ENCODE results near the gene PLEKHO1. TPM values are rescaled to one million over a fixed set of nuclear protein-coding genes. Genes with fewer than 3 reads are reported as not detected.

The PLEKHO1 gene
- total RNA-seq, 4 donors from 2014 or later, result 294 to 426 (median 337) TPM

GRCh38 chr1:150110116-150110515 is 39.6 kb upstream of the PLEKHO1 start:
- Histone ChIP-seq H3K4me3 (no peak overlapping the region), H3K27ac (replicated peaks in 1 of 4) (peak overlapping the region; percentile 10 to 61 (median 51)), H3K9me3 (no peaks in the 10 kb centered on the region), H3K27me3 (no peaks in the 10 kb centered on the region), H3K36me3 (peaks cover 0 to 11% (median 5%) of the 10 kb centered on the region in 4 donors), H3K4me1 (peaks cover 0 to 21% (median 9%) of the 10 kb centered on the region in 4 donors)
- no peak for DNase-seq (ENCODE audit: extremely low spot score)
- 57% methylated on average over 2 of the region's 2 CpGs for WGBS
- TF ChIP-seq EP300 (IDR thresholded peaks at IDR 0.05) (no peak), POLR2AphosphoS5 (IDR thresholded peaks at IDR 0.05) (no peak), POLR2A (IDR thresholded peaks at IDR 0.05; ENCODE audit: low read depth) (no peak), CTCF (IDR thresholded peaks at IDR 0.05) (no peak)
- intact Hi-C loops (cut with DNase I), result no loop called here

GRCh38 chr1:150111670-150112069 is 38.0 kb upstream of the PLEKHO1 start:
- TF ChIP-seq POLR2A (IDR thresholded peaks at IDR 0.05; ENCODE audit: low read depth) (no peak), POLR2AphosphoS5 (IDR thresholded peaks at IDR 0.05) (no peak), CTCF (IDR thresholded peaks at IDR 0.05) (no peak), EP300 (IDR thresholded peaks at IDR 0.05) (no peak)
- H3K27me3 ChIP-seq, result no peaks in the 10 kb centered on the region
- H3K9me3 ChIP-seq, result no peaks in the 10 kb centered on the region
- no peak overlapping the region for H3K4me3 ChIP-seq
- intact Hi-C loops (cut with DNase I), result no loop called here
- H3K27ac ChIP-seq (replicated peaks in 1 of 4), result peak overlapping the region in 3 of 4 donors; percentile 48 to 61 (median 54)
- H3K36me3 ChIP-seq, result peaks cover 0 to 11% (median 5%) of the 10 kb centered on the region in 4 donors
- 45% methylated on average over 5 of the region's 5 CpGs for WGBS
- peaks cover 0 to 21% (median 9%) of the 10 kb centered on the region in 4 donors for H3K4me1 ChIP-seq
- DNase-seq (ENCODE audit: extremely low spot score), result no peak

GRCh38 chr1:150115121-150115520 is 34.6 kb upstream of the PLEKHO1 start:
- peaks cover 0 to 11% (median 5%) of the 10 kb centered on the region in 4 donors for H3K36me3 ChIP-seq
- no peaks in the 10 kb centered on the region for H3K27me3 ChIP-seq
- intact Hi-C loops (cut with DNase I), result no loop called here
- no peak overlapping the region for H3K4me3 ChIP-seq
- H3K4me1 ChIP-seq, result peaks cover 0 to 28% (median 9%) of the 10 kb centered on the region in 4 donors
- no peak for DNase-seq (ENCODE audit: extremely low spot score)
- TF ChIP-seq POLR2A (IDR thresholded peaks at IDR 0.05; ENCODE audit: low read depth) (no peak), CTCF (IDR thresholded peaks at IDR 0.05) (no peak), EP300 (IDR thresholded peaks at IDR 0.05) (no peak), POLR2AphosphoS5 (IDR thresholded peaks at IDR 0.05) (no peak)
- H3K27ac ChIP-seq (replicated peaks in 1 of 4), result no peak overlapping the region
- no peaks in the 10 kb centered on the region for H3K9me3 ChIP-seq
- 100% methylated on average over 1 of the region's 1 CpG for WGBS

GRCh38 chr1:150118716-150119115 is 31.0 kb upstream of the PLEKHO1 start:
- H3K27me3 ChIP-seq, result no peaks in the 10 kb centered on the region
- WGBS, result 86% methylated on average over 2 of the region's 2 CpGs
- TF ChIP-seq POLR2AphosphoS5 (IDR thresholded peaks at IDR 0.05) (no peak), EP300 (IDR thresholded peaks at IDR 0.05) (no peak), CTCF (IDR thresholded peaks at IDR 0.05) (no peak), POLR2A (IDR thresholded peaks at IDR 0.05; ENCODE audit: low read depth) (no peak)
- H3K27ac ChIP-seq (replicated peaks in 1 of 4), result no peak overlapping the region
- no peaks in the 10 kb centered on the region for H3K9me3 ChIP-seq
- peaks cover 0 to 17% (median 10%) of the 10 kb centered on the region in 4 donors for H3K36me3 ChIP-seq
- no peak for DNase-seq (ENCODE audit: extremely low spot score)
- H3K4me1 ChIP-seq, result peaks cover 0 to 7% (median 0%) of the 10 kb centered on the region in 4 donors
- intact Hi-C loops (cut with DNase I), result no loop called here
- no peak overlapping the region for H3K4me3 ChIP-seq

All from esophagus muscularis mucosa (tissue), 4 donors.